HG03565 (cell line): ENCODE measurements around the gene KCNAB3.
A peak's percentile ranks its signal among the peaks of the same experiment; 100 is the strongest.

ENCODE experiments used
- ATAC-seq: cut with Tn5 transposase; IDR thresholded peaks from one replicate; pipeline ENCODE4 v1.9.1; 2021; ENCODE audit warnings: mild to moderate bottlenecking, moderate library complexity; ENCODE audit not compliant: unreplicated experiment

The KCNAB3 gene

GRCh38 chr17:7940743-7941142, 11.1 kb upstream of the KCNAB3 start:
- no peak for ATAC-seq

DNA sequence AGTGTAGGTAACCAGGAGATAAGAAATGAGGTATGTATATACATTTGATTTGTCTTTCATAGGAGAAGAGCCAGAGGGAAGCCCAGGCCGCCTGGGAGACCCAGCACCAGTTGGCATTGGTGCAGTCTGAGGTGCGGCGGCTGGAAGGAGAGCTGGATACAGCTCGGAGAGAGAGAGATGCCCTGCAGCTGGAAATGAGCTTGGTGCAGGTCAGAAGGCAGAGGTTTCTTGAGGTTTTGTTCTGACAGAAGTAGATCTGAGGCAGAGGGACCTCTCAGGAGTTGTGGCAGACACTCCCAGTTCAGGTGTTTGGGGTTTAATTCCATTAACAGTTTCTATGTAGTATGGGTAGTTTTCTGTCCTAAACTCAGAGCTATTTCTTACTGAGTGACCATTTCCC, 10.4 kb upstream of the KCNAB3 start:
- ATAC-seq: no peak

DNA sequence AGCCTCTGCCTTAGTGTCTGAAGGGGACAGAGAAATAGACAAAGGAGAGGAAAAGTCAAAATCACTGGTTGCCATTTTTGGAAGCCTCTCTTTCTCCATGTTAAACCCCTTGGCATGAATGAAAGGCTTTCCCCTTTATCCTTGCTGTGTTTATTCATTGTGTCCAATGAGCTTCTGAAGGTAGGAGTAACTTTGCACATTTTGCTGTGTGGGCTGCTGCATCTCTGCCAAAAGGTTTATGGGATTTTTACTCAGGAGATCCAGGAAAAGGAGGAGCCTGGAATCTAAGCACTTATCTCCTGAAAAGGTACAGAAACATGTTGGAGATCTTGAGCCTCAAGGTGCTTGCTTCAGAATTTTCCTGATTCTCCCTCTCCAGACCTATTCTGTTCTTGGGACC, 6.2 kb upstream of the KCNAB3 start:
- no peak for ATAC-seq

GRCh38 chr17:7932949-7933348, 3.3 kb upstream of the KCNAB3 start:
- ATAC-seq: no peak

DNA sequence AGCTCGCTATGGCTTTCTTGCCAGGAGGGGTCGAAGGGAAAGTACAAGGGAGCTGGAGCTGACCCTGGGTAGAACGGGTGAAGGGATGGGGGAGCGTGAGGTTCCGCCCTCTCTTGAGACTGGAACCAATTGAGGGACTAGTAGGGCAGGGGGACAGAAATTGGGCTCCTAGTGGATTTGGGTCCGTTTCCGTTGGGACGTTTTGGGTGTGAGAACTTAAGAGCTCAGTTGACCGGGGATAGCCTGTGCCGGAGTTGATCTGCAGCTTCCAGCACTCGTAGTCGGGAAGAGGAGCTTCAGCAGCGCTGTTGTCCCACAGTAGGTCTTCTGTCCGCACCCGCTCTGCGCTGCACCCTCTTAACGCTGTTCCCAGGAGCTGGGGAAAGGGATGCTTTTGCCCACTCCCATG, 2.8 kb upstream of the KCNAB3 start:
- no peak for ATAC-seq

DNA sequence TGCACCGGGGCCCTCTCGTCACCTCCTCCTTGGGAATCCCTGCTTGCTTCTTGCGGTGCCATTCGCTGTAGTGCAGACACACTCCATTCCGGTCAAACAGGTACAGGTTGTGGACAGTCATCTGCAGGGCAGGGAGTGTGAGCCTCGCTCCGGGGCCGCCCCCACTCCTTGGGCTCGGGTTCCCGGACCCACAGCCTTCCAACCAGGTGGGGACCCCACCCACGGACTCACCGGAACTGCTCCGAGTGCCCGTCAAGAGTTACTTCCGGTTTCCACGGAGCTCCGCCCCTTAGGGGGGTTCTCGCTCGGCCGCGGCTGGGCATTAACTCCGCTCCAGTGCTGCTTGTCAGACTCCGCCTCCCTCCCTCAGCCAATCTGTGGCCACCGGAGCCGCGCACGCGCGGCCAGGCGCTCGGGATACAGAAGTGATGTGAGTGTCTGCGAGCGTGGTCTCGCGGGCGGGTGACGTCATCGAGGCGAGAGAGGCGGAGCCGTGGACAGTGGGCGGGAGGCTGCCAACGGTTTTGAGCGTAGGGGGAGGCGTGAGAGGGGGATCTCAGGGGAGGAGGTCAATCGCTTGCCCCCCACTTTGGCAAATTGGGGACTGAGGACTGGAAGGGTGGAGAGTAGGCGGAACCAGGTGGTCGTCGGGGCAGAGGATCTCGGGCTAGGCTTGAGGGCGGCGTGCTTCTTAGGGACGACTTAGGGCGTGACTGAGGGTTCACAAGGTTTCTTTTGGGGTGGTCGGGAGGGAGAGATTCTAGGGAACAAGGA, 2.2 kb upstream of the KCNAB3 start, which contains the start of the genes CNTROB and TRAPPC1:
TSS of gene CNTROB (plus strand) at position 498 of the 774 bp plus-strand sequence. CDS start 874 bp downstream, outside the sequence.
TSS of gene TRAPPC1 (minus strand) at position 238 of the 774 bp plus-strand sequence. CDS start at position 121, 117 bp downstream.
- ATAC-seq: peak; percentile 97

GRCh38 chr17:7930841-7931631, 1.4 kb upstream of the KCNAB3 start:
- no peak for ATAC-seq

DNA sequence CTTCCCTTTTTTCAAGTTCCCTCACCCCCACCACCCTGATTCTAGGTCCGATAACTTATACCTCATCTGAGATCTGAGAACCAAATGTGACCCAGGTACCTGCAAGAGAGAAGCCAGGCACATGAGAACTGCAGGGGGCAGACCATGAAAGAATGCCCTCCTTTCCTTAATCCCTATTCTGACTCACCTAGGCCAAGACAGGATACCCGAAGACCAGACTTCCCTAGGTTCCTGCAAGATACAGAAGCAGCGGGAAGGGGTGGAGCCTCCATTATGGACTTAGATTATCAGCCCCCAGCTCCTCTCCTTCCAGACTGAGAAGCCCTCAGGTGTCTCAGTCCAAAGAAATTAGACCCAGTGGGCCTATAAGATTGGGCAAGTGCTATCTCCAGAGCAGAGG, 2.1 kb downstream of the KCNAB3 start:
- ATAC-seq: no peak

DNA sequence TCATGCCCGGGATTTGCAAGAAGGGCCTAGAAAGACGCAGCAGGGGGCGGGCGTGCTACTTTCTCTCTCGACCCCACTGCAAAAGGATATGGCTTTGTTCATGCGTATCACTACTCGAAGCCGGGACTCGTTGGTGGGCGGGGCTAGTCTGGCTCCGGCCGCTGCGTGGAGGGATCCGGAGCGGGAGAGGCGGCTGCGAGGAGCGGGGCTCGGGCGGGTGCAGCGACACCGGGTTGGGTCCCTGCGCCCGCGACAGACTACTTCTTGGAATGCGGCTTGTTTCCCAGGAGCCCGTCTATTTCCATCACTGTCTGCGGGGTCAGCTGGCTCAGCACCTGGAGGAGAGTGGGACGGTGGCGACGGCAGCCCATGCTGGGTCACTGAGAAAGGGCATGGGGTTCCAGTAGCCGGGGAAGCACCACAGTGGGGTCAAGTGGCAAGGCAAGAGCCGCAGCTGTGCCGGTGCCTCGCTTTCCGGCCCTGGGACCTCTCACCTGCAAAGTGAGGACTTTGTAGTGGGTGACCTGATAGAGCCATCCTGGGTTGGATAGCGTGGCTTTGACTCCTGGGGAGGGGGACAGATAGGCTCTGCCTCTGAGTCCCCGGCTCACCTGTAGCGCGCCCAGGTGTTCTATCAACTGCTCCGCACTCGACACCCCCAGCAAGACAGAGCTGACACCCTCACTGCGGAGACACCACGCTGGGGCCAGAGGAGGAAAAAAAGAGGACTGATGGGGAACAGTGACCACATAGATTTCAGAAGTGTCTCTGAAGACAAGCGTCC, 6.6 kb downstream of the KCNAB3 start:
- no peak for ATAC-seq

DNA sequence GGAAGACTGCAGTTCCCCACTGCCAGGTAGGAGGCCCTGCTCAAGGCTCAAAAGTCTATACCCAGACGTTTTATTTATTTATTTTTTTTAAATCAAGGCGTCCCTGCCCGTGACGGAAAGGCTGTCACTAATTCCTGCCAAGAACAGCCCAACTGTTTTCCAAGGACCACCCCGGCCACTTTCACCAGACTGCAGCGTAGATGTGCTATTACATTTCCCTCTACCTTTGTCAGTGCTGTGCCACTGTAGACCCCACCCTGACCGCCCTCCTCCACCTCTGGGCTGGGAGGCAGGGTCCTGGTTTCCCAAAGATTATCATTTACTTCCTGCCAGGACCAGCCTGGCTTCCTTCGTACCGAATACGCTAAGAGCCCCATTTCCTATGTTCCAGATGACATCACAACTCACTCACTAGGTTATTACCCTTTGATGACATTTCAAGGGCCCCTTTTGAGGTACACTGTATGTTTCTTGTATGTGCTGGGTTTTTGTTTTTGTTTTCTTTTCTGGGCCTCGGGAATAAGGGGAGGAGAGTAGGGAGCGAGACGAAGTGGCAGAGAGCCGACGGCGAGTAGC, 7.3 kb downstream of the KCNAB3 start:
- ATAC-seq: no peak

- ATAC-seq: no peak
Observed at GRCh38 chr17:7916808-7917207, 12.8 kb downstream of the KCNAB3 start.

GRCh38 chr17:7916385-7916682, 13.3 kb downstream of the KCNAB3 start:
- no peak for ATAC-seq

DNA sequence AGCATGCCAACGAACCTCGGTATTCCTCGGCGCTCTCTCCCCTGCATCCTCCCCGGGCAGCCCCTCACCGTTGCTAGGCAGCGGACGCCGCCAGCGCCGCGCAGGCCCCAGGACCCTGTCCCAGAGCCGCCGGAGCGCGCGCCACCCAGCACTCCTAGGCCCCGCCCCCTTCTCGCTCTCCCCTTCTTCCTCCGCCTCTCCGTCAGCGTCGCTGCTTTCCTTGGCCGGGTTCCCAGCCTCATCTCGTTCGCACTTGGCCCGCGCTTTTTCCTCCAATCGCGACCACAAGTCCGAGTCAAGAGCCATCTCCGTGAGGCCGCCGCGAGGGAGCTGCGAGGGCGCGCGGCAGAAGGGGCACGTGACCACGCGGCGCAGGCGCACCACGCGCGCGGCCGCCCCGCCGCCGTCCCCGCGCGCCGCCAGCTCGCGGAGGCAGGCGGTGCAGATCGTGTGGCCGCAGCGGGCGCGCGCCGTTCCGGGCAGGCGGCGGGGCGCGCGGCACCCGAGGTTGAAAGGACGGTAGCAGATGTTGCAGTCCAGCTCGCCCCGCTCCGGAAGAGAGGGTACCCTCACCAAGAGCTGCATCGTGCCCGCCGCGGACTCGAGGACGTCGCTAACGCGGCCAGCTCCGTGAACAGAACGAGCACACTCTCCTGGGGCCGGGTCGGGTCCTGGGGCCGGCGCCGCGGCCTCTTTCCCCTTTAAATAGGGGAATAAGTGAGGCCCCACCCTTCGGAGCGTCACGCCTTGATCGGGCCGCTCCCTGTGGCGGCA, 13.9 kb downstream of the KCNAB3 start, which contains the start of gene RNF227:
TSS of gene RNF227 (minus strand) at position 679 of the 774 bp plus-strand sequence. CDS start at position 585, 94 bp downstream.
- ATAC-seq: peak; percentile 52

GRCh38 chr17:7915179-7915610, 14.5 kb downstream of the KCNAB3 start:
- ATAC-seq: no peak

GRCh38 chr17:7912927-7913524, 16.6 kb downstream of the KCNAB3 start:
- no peak for ATAC-seq

DNA sequence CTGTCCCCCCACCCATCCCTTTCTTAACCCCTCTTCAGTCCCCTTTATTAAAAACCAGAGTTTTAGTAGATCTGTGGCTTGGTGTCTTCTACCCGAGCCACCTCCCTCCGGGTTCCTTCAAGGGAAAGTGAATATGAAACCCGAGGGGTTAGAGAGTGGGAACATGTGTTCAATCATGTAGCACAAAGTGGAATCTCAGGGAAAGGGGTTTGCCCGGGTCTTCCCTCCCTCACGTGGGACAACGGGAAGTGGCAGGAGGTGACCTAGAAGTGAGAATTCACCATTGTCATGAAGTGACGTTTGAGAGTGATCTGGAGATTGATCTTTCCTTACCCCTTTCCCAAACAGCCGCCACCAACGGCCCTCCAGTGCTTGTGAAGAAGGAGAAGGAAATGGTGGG, 18.5 kb downstream of the KCNAB3 start:
- no peak for ATAC-seq

- no peak for ATAC-seq
Observed at GRCh38 chr17:7910711-7911110, 18.9 kb downstream of the KCNAB3 start.

DNA sequence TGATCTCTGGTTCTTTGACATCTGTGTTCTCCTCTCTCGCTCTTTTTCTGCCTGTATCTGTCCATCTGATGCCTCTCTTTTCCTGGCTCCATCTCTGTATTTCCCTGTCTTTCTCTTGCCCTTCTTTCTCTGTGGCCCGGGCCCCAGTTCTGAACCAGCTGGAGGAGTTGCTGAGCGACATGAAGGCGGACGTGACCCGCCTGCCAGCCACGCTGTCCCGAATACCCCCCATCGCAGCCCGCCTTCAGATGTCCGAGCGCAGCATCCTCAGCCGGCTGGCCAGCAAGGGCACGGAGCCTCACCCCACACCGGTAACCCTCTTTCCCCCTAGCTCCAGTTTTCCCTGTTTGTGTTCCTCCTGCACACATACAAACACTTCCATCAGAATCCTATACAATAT, 19.4 kb downstream of the KCNAB3 start:
- ATAC-seq: no peak

DNA sequence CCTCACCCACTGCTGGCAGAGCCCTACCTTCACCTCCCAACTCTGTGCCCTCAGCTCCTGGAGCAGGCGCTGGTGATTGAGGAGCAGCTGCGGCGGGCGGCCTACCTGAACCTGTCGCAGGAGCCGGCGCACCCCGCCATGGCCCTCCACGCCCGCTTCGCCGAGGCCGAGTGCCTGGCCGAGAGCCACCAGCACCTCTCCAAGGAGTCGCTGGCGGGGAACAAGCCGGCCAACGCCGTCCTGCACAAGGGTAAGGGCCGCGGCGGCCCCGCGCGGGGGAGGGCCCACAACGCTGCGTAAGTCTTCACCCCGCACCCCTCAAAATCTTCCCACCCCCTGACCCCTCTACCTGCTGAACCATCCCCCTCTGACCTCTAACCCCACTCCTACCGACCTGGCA, 20.6 kb downstream of the KCNAB3 start:
- ATAC-seq: no peak
